GM18909 (cell line): Measurements from ENCODE around the gene FBXL16.

Experiments used
- ATAC-seq: cut with Tn5 transposase; IDR thresholded peaks from one replicate; pipeline ENCODE4 v1.9.1; 2021; ENCODE audit warnings: mild to moderate bottlenecking; ENCODE audit not compliant: unreplicated experiment, poor library complexity

The FBXL16 gene

GRCh38 chr16:668519-669171, 37.0 kb downstream of the FBXL16 start:
- ATAC-seq: no peak

DNA sequence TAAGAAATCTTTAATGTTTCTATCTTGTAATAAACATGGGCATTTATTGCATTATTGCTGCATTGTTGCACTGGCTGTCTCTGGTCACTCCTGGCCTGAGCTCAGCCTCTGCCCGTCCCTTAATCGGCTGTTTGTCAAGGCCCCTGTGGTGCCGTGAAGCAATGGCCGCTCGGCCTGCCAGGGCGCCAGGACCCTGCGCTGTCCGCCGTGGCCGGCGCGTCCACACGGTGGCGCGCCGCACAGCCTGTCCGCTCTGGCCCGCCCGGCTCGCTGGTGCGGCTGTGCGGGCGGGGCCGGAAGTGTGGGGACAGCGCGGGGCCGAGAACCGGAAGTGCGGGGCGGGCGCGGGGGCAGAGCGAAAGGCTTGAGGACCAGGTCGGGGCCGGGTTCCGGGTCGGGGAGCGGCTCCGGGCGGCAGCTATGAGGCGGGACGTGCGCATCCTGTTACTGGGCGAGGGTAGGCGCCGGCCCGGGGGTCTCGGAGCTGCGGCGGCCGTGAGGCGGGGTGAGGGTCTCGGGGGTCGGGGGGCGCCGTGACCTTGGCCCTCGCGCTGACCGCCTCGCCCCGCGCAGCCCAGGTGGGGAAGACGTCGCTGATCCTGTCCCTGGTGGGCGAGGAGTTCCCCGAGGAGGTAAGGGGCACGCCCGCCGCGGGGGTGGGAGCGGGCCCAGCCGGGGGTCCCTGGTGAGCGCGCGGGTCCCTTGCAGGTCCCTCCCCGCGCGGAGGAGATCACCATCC, 37.7 kb downstream of the FBXL16 start, which contains the start of gene RHOT2:
RHOT2 (plus strand) TSS at position 353 of the 739 bp plus-strand sequence; CDS start at position 421, 68 bp downstream.
- ATAC-seq: peak; percentile 83

GRCh38 chr16:667113-667779, 38.4 kb downstream of the FBXL16 start:
- no peak for ATAC-seq

DNA sequence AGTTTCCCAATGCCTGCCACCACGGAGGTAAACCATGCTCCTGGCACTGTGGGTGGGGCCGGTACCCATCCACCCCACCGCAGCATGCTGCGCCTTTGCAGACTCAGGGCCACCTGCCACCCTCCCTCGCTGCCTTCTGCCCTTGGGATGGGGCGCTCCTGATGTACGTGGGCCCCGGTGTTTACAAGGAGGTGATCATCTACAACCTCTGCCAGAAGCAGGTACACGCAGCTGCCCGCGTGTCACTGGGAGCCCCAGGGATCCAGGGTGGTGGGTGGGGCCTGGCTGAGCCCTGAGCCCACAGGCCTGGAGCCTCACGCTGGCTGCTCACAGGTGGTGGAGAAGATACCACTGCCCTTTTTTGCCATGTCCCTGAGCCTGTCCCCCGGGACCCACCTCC, 39.0 kb downstream of the FBXL16 start:
- no peak for ATAC-seq

GRCh38 chr16:662597-662996, 43.0 kb downstream of the FBXL16 start:
- no peak for ATAC-seq

- no peak for ATAC-seq
These were observed 43.5 kb downstream of the FBXL16 start for GRCh38 chr16:662095-662494.

GRCh38 chr16:661184-661821, 44.3 kb downstream of the FBXL16 start:
- peak; percentile 17 for ATAC-seq

- peak; percentile 46 for ATAC-seq
These were observed 45.0 kb downstream of the FBXL16 start for GRCh38 chr16:660459-661183.

DNA sequence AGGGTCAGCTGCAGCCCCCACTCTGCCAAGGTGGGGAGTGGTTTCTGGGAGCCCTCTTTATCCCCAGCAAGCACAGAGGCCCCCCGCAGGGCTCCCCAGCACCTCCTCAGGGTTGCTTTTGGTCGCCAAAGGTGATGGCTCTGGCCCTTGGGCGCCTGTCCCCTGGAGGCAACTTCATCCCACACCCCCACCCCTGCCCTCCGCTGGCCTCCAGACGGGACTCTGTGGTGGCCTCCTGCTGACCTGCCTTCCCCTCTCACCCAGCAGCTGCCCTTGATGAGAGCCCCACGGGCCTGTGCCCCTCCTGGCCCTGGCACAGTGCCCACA, 45.5 kb downstream of the FBXL16 start:
- ATAC-seq: no peak

DNA sequence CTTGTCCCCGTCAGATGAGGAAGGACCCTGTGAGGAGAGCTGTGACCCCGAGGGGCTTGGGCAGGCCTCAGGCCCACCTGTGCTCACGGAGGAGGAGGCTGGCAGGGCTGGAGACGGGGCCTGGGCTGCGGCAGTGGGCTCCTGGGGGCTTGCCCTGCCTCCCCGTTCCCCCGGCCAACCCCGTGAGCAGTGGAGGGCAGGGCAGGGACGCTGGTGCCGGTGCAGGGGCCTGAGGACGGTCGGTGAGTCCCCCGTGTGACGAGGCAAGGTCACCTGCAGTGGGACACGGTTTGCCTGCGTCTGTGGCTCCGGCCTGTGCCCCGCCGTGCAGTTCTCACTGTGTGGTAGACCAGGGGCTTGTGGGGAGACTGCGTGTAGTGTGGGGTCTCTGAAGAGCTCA, 46.0 kb downstream of the FBXL16 start:
- ATAC-seq: no peak

GRCh38 chr16:658679-659571, 46.7 kb downstream of the FBXL16 start:
- no peak for ATAC-seq

GRCh38 chr16:657487-657886, 48.1 kb downstream of the FBXL16 start:
- no peak for ATAC-seq

DNA sequence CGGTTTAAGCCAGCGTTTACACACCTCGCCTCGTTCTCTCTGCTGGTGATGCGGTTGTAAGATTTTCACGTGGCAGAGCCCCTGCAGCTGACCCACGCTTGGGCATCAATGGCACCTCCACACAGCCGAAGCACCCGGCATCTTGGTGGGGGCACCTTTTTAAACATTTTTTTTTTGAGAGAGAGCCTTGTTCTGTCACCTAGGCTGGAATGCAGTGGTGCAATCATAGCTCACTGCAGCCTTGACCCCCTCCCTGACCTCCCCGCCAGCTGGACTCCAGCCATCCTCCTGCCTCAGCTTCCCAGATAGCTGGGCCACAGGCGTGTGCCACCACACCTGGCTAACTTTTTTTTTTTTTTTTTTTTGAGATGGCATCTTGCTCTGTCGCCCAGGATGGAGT, 51.6 kb downstream of the FBXL16 start:
- no peak for ATAC-seq

DNA sequence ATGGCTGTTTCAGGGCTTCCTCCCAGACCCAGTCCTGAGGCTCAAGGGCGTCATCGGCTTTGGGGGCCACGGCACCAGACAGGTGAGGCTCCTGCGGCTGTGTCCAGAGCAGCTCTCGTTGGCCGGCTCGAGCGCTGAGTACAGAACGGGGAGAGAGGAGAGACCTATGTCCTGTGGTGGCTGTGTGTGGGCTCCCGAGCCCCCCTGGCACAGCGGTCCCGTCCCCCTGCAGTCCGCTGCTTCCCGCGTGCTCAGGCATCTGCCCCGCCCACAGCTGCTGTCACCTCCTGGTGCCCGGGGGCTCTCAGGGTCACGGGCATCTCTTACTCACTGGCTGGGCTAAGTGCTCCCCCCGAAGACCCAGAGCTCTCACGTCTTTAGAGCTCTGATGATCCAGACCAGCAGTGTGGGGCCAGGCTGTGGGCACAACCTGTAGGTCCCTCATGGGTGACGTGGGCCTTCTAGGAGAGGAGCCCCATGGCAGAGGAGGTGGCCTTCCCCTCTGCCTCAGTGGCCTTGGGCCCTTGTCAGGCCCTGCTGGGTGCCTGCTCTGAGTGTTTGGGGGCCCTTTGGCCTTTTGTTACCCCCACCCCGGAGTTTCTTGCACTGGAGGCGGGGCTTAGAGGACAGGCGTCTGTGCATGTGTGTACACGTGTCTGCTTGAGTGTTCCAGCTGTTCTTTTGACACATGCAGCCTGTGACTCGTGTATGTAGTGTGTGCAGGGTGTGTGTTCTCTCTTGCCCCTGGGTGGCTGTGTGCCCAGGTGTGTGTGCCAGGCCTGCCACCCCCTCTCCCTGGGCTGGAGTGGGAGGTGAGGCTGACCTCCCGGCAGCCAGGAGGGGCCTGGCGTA, 52.9 kb downstream of the FBXL16 start:
- ATAC-seq: no peak

GRCh38 chr16:651844-652243, 53.8 kb downstream of the FBXL16 start:
- no peak for ATAC-seq

- ATAC-seq: peak; percentile 3
These were observed 56.0 kb downstream of the FBXL16 start for GRCh38 chr16:649631-650030.

DNA sequence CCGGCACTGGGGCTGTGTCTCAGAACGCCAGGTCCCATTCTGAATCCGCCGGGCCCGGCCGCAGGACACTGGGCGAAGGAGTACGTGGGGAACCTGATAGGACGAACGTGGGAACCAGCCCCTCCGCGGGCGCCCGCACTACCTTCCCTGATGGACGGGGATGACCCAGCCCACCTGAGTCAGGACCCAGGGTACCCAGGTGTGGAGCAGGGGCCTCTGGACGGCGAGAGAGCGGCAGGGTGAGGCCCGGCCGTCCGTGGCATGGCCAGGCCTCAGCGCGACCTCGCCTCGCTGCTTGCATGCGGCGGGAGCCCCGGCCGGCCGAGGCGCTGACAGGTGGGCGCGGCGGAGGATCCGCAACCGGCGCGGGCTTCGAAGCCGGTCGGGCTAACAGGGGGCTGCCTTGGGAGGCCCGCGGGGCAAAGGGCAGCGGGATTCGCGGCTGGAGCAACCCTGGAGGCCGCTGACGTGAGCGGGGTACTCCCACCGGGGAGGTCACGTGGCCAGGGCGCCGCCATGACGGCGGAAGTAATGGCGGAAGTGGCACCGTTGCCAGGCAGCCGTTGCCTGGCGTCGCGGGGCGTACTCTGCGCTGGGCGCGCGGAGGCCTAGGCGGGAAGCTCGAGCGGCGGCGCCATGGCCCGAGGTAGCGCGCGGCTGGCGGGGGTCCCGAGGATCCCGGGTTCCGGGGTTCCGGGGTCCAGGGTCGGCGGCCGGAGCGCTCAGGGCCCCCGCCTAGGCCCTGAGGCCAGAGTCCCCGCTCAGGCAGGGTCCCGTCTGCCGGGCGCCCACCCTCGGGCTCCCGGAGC, 56.6 kb downstream of the FBXL16 start, which contains the start of gene WDR90:
WDR90 (plus strand) TSS at position 585 of the 809 bp plus-strand sequence; CDS start at position 637, 52 bp downstream.
- ATAC-seq: peak; percentile 75
